Progenitor cell of endocrine pancreas (in vitro differentiated cells): Measurements from ENCODE around the gene BIN1. TPM values are rescaled to one million over a fixed set of nuclear protein-coding genes. Genes with fewer than 3 reads are reported as not detected.

ENCODE experiments used
- DNase-seq: peaks from one replicate; pipeline ENCODE4 v3.0.0; 2021; ENCODE audit warnings: low spot score; ENCODE audit not compliant: unreplicated experiment
- H3K27ac Mint-ChIP-seq: 2 replicates; pipeline ENCODE4 v1.8.0; 2021; ENCODE audit warnings: mild to moderate bottlenecking, moderate library complexity, mixed read lengths
- H3K27me3 Mint-ChIP-seq: 2 replicates; pipeline ENCODE4 v1.8.0; 2021; ENCODE audit warnings: mixed read lengths
- H3K36me3 Mint-ChIP-seq: 2 replicates; pipeline ENCODE4 v1.8.0; 2022; ENCODE audit warnings: mixed read lengths; ENCODE audit not compliant: insufficient read depth
- H3K4me1 Mint-ChIP-seq: 2 replicates; pipeline ENCODE4 v1.8.0; 2021; ENCODE audit warnings: low read depth, mixed read lengths
- H3K4me3 Mint-ChIP-seq: 2 replicates; pipeline ENCODE4 v1.8.0; 2021; ENCODE audit warnings: low read depth, mild to moderate bottlenecking, moderate library complexity, mixed read lengths
- H3K9me3 Mint-ChIP-seq: 2 replicates; pipeline ENCODE4 v1.8.0; 2021; ENCODE audit warnings: low read depth, mixed read lengths
- CTCF ChIP-seq: fragments of 200-600 bp; sonication (generic); IDR thresholded peaks from one replicate; pipeline ENCODE4 v1.5.0; 2021; ENCODE audit warnings: antibody characterized with exemption, mild to moderate bottlenecking; ENCODE audit not compliant: unreplicated experiment
- total RNA-seq: library from RNA; stranded (reverse); gene quantifications from 2 replicates; pipeline ENCODE4 v1.2.1, GENCODE V29; 2021

The BIN1 gene
- total RNA-seq, 1 donor from 2014 or later: 66.0 TPM

GRCh38 chr2:127052771-127053691 is 53.9 kb downstream of the BIN1 start:
- Mint-ChIP-seq H3K27ac (no peak overlapping the region), H3K4me3 (no peak overlapping the region), H3K36me3 (peaks cover 3% of the 10 kb centered on the region), H3K9me3 (no peaks in the 10 kb centered on the region), H3K4me1 (peaks cover 1% of the 10 kb centered on the region), H3K27me3 (no peaks in the 10 kb centered on the region)
- no peak for TF ChIP-seq CTCF
- no peak for DNase-seq

GRCh38 chr2:127052057-127052770 is 54.7 kb downstream of the BIN1 start:
- Mint-ChIP-seq H3K36me3 (peaks cover 5% of the 10 kb centered on the region), H3K4me1 (peaks cover 1% of the 10 kb centered on the region), H3K9me3 (no peaks in the 10 kb centered on the region), H3K27me3 (no peaks in the 10 kb centered on the region), H3K27ac (no peak overlapping the region), H3K4me3 (no peak overlapping the region)
- TF ChIP-seq CTCF: no peak
- DNase-seq: no peak

DNA sequence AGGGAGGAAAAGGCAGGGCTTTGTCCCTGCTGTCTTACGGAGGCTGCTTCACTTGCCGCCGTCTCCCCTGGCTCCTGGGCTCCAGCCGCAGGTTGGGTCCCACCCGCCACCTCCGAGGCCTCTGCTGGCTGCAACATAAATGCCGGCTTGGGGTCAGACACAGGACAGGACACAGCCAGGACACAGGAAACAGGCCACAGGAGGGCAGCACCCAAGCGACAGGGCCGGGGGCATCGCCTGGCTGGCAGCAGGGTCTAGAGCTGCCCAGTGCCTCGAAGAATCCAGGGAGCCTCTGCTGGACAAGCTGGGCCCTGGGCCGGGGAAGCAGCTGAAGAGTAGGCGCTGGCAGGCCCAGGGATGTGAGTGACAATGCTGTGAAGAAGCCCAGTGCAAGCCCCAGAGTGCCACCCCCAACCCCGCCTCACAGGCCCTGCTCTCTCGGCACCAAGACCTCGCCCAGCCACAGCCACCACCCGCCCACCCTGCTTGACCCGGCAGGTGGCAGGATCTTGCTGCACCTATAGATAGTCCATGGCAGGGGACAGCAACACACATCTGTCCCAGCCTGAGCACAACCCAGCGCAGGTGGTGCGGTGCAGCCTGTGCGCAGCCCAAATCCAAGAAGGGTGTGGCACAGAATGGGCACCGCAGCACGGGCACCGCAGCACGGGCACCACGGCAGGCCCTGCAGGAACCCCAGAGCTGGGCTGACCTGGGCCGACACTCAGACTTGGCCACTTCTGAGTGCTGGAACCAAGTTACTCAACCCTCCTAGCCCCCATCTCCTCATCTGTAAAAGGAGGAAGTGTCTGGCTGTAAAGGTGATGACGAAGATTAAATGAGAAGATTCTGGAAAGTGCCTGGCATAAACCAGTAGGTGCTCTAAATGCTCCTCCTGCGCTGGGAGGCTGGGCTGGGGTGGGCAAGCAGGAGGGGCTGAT is 55.6 kb downstream of the BIN1 start:
- peaks cover 1% of the 10 kb centered on the region for H3K4me1 Mint-ChIP-seq
- H3K36me3 Mint-ChIP-seq: peaks cover 7% of the 10 kb centered on the region
- H3K27ac Mint-ChIP-seq: no peak overlapping the region
- H3K27me3 Mint-ChIP-seq: no peaks in the 10 kb centered on the region
- no peak for TF ChIP-seq CTCF
- no peak overlapping the region for H3K4me3 Mint-ChIP-seq
- DNase-seq: no peak
- no peaks in the 10 kb centered on the region for H3K9me3 Mint-ChIP-seq

DNA sequence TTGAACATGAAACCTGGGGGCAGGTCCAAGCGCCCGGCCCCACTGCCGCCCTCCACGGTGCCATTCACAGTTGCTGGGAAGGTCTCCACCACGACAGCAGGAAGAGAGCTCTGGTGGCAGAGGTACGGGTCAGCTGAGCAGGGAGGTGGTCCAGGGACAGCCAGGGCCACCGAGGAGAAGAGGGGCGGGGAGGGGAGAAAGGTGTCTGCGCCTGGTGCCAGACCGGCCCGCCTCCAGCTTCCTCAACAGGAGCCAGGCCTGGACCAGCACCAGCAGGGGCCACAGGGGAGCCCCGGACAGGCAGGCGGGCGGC is 56.2 kb downstream of the BIN1 start:
- Mint-ChIP-seq H3K4me1 (peaks cover 1% of the 10 kb centered on the region), H3K4me3 (no peak overlapping the region), H3K9me3 (no peaks in the 10 kb centered on the region), H3K36me3 (peaks cover 4% of the 10 kb centered on the region), H3K27me3 (no peaks in the 10 kb centered on the region), H3K27ac (no peak overlapping the region)
- DNase-seq: no peak
- TF ChIP-seq CTCF: no peak
